Measurements from ENCODE around the gene U2AF2.

The U2AF2 gene

GRCh38 chr19:55683449-55684261 is 28.8 kb downstream of the U2AF2 start:
- no peak overlapping the region for H3K9ac ChIP-seq (ENCODE audit: low read length)
- H3K4me3 ChIP-seq (ENCODE audit: low read length) = no peak overlapping the region
- peaks cover 92% of the 10 kb centered on the region for H4K20me1 ChIP-seq (ENCODE audit: insufficient read depth, low read length)
- H3K4me2 ChIP-seq (ENCODE audit: low read length) = no peak overlapping the region
- H3K4me1 ChIP-seq (ENCODE audit: low read length) = peaks cover 11% of the 10 kb centered on the region
- peaks cover 73% of the 10 kb centered on the region for H3K36me3 ChIP-seq (replicated peaks; ENCODE audit: low read depth, low read length)
- TF ChIP-seq EZH2phosphoT487 (IDR thresholded peaks at IDR 0.05; ENCODE audit: low read depth) (no peak), CTCF (IDR thresholded peaks at IDR 0.05; ENCODE audit: low read depth, low read length) (no peak)
- no peaks in the 10 kb centered on the region for H3K27me3 ChIP-seq (ENCODE audit: low read depth, low read length)
- no peak overlapping the region for H3K27ac ChIP-seq (ENCODE audit: low read length)
- H3K9me3 ChIP-seq (ENCODE audit: insufficient read depth, low read length) = no peaks in the 10 kb centered on the region
- H2AFZ ChIP-seq (ENCODE audit: low read depth, low read length) = no peak overlapping the region
- H3K79me2 ChIP-seq (ENCODE audit: low read length) = peaks cover 95% of the 10 kb centered on the region

GRCh38 chr19:55684946-55685681 is 30.3 kb downstream of the U2AF2 start:
- Histone ChIP-seq H3K79me2 (ENCODE audit: low read length) (peaks cover 88% of the 10 kb centered on the region), H2AFZ (ENCODE audit: low read depth, low read length) (no peak overlapping the region), H3K36me3 (replicated peaks; ENCODE audit: low read depth, low read length) (peaks cover 72% of the 10 kb centered on the region), H3K9me3 (ENCODE audit: insufficient read depth, low read length) (no peaks in the 10 kb centered on the region), H3K4me2 (ENCODE audit: low read length) (no peak overlapping the region), H3K4me3 (ENCODE audit: low read length) (no peak overlapping the region), H3K9ac (ENCODE audit: low read length) (no peak overlapping the region), H3K27me3 (ENCODE audit: low read depth, low read length) (no peaks in the 10 kb centered on the region), H3K27ac (ENCODE audit: low read length) (no peak overlapping the region), H3K4me1 (ENCODE audit: low read length) (no peaks in the 10 kb centered on the region), H4K20me1 (ENCODE audit: insufficient read depth, low read length) (peaks cover 90% of the 10 kb centered on the region)
- no peak for TF ChIP-seq CTCF (IDR thresholded peaks at IDR 0.05; ENCODE audit: low read depth, low read length)
- no peak for TF ChIP-seq EZH2phosphoT487 (IDR thresholded peaks at IDR 0.05; ENCODE audit: low read depth)

GRCh38 chr19:55685776-55686175 is 30.9 kb downstream of the U2AF2 start:
- H3K36me3 ChIP-seq (replicated peaks; ENCODE audit: low read depth, low read length) = peaks cover 72% of the 10 kb centered on the region
- no peak overlapping the region for H3K9ac ChIP-seq (ENCODE audit: low read length)
- no peaks in the 10 kb centered on the region for H3K4me1 ChIP-seq (ENCODE audit: low read length)
- H3K27me3 ChIP-seq (ENCODE audit: low read depth, low read length) = no peaks in the 10 kb centered on the region
- H3K4me3 ChIP-seq (ENCODE audit: low read length) = no peak overlapping the region
- H3K4me2 ChIP-seq (ENCODE audit: low read length) = no peak overlapping the region
- no peak overlapping the region for H2AFZ ChIP-seq (ENCODE audit: low read depth, low read length)
- TF ChIP-seq EZH2phosphoT487 (IDR thresholded peaks at IDR 0.05; ENCODE audit: low read depth) (no peak), CTCF (IDR thresholded peaks at IDR 0.05; ENCODE audit: low read depth, low read length) (no peak)
- peaks cover 89% of the 10 kb centered on the region for H4K20me1 ChIP-seq (ENCODE audit: insufficient read depth, low read length)
- no peak overlapping the region for H3K27ac ChIP-seq (ENCODE audit: low read length)
- H3K9me3 ChIP-seq (ENCODE audit: insufficient read depth, low read length) = no peaks in the 10 kb centered on the region
- peaks cover 81% of the 10 kb centered on the region for H3K79me2 ChIP-seq (ENCODE audit: low read length)

GRCh38 chr19:55686311-55687050 is 31.6 kb downstream of the U2AF2 start:
- Histone ChIP-seq H3K4me2 (ENCODE audit: low read length) (no peak overlapping the region), H4K20me1 (ENCODE audit: insufficient read depth, low read length) (peaks cover 85% of the 10 kb centered on the region), H3K4me1 (ENCODE audit: low read length) (no peaks in the 10 kb centered on the region), H2AFZ (ENCODE audit: low read depth, low read length) (no peak overlapping the region), H3K4me3 (ENCODE audit: low read length) (no peak overlapping the region), H3K79me2 (ENCODE audit: low read length) (peaks cover 74% of the 10 kb centered on the region), H3K9me3 (ENCODE audit: insufficient read depth, low read length) (no peaks in the 10 kb centered on the region), H3K27ac (ENCODE audit: low read length) (no peak overlapping the region), H3K9ac (ENCODE audit: low read length) (no peak overlapping the region), H3K27me3 (ENCODE audit: low read depth, low read length) (no peaks in the 10 kb centered on the region), H3K36me3 (replicated peaks; ENCODE audit: low read depth, low read length) (peaks cover 71% of the 10 kb centered on the region)
- TF ChIP-seq EZH2phosphoT487 (IDR thresholded peaks at IDR 0.05; ENCODE audit: low read depth) (no peak), CTCF (IDR thresholded peaks at IDR 0.05; ENCODE audit: low read depth, low read length) (no peak)

Measured in OCI-LY3 (cell line).